Cardiac muscle cell (in vitro differentiated cells and primary cell): ENCODE results near the gene EIF5B. TPM values are rescaled to one million over a fixed set of nuclear protein-coding genes. Genes with fewer than 3 reads are reported as not detected.

Experiments
- DNase-seq, 2 donors: peaks; one replicate each; pipeline versions ENCODE4 v3.0.0 to v3.0.0-alpha.2; 2010 to 2017; ENCODE audit warnings: low read depth in 1 of 2, low spot score in 1 of 2
- H3K27ac ChIP-seq: fragments of 200-600 bp; sonication (generic); 2 replicates; pipeline ENCODE4 v1.5.1; 2016
- H3K27me3 ChIP-seq: fragments of 200-600 bp; sonication (generic); 2 replicates; pipeline ENCODE4 v1.6.0; 2016; ENCODE audit warnings: control low read depth
- H3K36me3 ChIP-seq: fragments of 200-600 bp; sonication (generic); 2 replicates; pipeline ENCODE4 v1.5.1; 2016; ENCODE audit warnings: control low read depth
- H3K4me1 ChIP-seq: fragments of 200-600 bp; sonication (generic); 2 replicates; pipeline ENCODE4 v1.8.1; 2017; ENCODE audit warnings: low read depth, mild to moderate bottlenecking, mixed run types
- H3K4me3 ChIP-seq: fragments of 200-600 bp; sonication (generic); 2 replicates; pipeline ENCODE4 v1.5.1; 2016; ENCODE audit warnings: mild to moderate bottlenecking
- H3K9me3 ChIP-seq: fragments of 200-600 bp; sonication (generic); 2 replicates; pipeline ENCODE4 v1.5.1; 2017; ENCODE audit warnings: low read depth, mild to moderate bottlenecking, control low read depth
- CTCF ChIP-seq: IDR thresholded peaks from 2 replicates; pipeline ENCODE4 v1.5.1; 2012; ENCODE audit warnings: low read depth, mild to moderate bottlenecking, low read length
- polyA plus RNA-seq: library from polyadenylated mRNA; unstranded; fragments of >200 nt; fragmentation: Nextera tagmentation; extraction: Ambion mirVana; gene quantifications from 2 replicates; pipeline ENCODE4 v1.2.1, GENCODE V29; 2016
- total RNA-seq: library from RNA; depleted of rRNA; stranded (reverse); fragments of >200 nt; gene quantifications from 2 replicates; pipeline ENCODE4 v1.2.3, GENCODE V29; 2016

EIF5B gene
- total and polyA plus RNA-seq, 2 experiments from 2014 or later = 14.5 to 25.2 TPM

GRCh38 chr2:99448556-99448955, 111.4 kb downstream of the EIF5B start:
- DNase-seq = peak in 1 of 2 donors; percentile 63
- Histone ChIP-seq H3K4me1 (no peaks in the 10 kb centered on the region), H3K36me3 (peaks cover 7% of the 10 kb centered on the region), H3K27me3 (no peaks in the 10 kb centered on the region), H3K4me3 (no peak overlapping the region), H3K9me3 (no peaks in the 10 kb centered on the region), H3K27ac (no peak overlapping the region)
- no peak for TF ChIP-seq CTCF

GRCh38 chr2:99450199-99450598, 113.0 kb downstream of the EIF5B start:
- Histone ChIP-seq H3K4me1 (no peaks in the 10 kb centered on the region), H3K27ac (no peak overlapping the region), H3K36me3 (peaks cover 7% of the 10 kb centered on the region), H3K9me3 (no peaks in the 10 kb centered on the region), H3K27me3 (no peaks in the 10 kb centered on the region), H3K4me3 (no peak overlapping the region)
- no peak for DNase-seq
- TF ChIP-seq CTCF = no peak

Other genes starting within 250 kb of the EIF5B start
- gene C2orf15, start 195.7 kb upstream of the EIF5B start, total RNA-seq = 2.3 and 2.4 TPM in 2 replicates
- 2.3 and 5.9 TPM in 2 replicates for gene C2orf15, start 195.7 kb upstream of the EIF5B start, polyA plus RNA-seq
- gene TSGA10, start 182.4 kb upstream of the EIF5B start, total RNA-seq = 5.1 and 7.8 TPM in 2 replicates
- 5.8 and 7.3 TPM in 2 replicates for gene TSGA10, start 182.4 kb upstream of the EIF5B start, polyA plus RNA-seq
- 2.4 and 6.6 TPM in 2 replicates for gene LIPT1, start 182.4 kb upstream of the EIF5B start, total RNA-seq
- 4.7 and 10.9 TPM in 2 replicates for gene LIPT1, start 182.4 kb upstream of the EIF5B start, polyA plus RNA-seq
- gene MITD1, start 156.3 kb upstream of the EIF5B start, total RNA-seq = 14.4 and 25.1 TPM in 2 replicates
- gene MITD1, start 156.3 kb upstream of the EIF5B start, polyA plus RNA-seq = 31.1 and 42.5 TPM in 2 replicates
- 37.3 and 38.3 TPM in 2 replicates for gene MRPL30, start 156.2 kb upstream of the EIF5B start, total RNA-seq
- gene MRPL30, start 156.2 kb upstream of the EIF5B start, polyA plus RNA-seq = 33.7 and 37.3 TPM in 2 replicates
- not detected in 2 replicates for gene LYG2, start 81.7 kb upstream of the EIF5B start, total RNA-seq
- gene LYG2, start 81.7 kb upstream of the EIF5B start, polyA plus RNA-seq = not detected in 2 replicates
- gene LYG1, start 36.2 kb upstream of the EIF5B start, total RNA-seq = 1.6 TPM in 2 replicates
- 1.7 and 1.8 TPM in 2 replicates for gene LYG1, start 36.2 kb upstream of the EIF5B start, polyA plus RNA-seq
- 24.2 and 27.5 TPM in 2 replicates for gene TXNDC9, start 1.1 kb upstream of the EIF5B start, total RNA-seq
- 29.9 and 40.0 TPM in 2 replicates for gene TXNDC9, start 1.1 kb upstream of the EIF5B start, polyA plus RNA-seq
- 18.8 and 26.9 TPM in 2 replicates for gene REV1, start 152.6 kb downstream of the EIF5B start, total RNA-seq
- gene REV1, start 152.6 kb downstream of the EIF5B start, polyA plus RNA-seq = 33.9 and 37.4 TPM in 2 replicates